GM12874 (cell line): ENCODE results near the gene PSAPL1.

ENCODE experiments used
- TF ChIP-seq, protein P1 (sequence below): IDR thresholded peaks from 2 replicates; pipeline ENCODE4 v1.5.1; 2011; ENCODE audit warnings: low read depth, mild to moderate bottlenecking, control low read depth, low read length, moderate library complexity; ENCODE audit not compliant: insufficient read depth

PSAPL1 gene

DNA sequence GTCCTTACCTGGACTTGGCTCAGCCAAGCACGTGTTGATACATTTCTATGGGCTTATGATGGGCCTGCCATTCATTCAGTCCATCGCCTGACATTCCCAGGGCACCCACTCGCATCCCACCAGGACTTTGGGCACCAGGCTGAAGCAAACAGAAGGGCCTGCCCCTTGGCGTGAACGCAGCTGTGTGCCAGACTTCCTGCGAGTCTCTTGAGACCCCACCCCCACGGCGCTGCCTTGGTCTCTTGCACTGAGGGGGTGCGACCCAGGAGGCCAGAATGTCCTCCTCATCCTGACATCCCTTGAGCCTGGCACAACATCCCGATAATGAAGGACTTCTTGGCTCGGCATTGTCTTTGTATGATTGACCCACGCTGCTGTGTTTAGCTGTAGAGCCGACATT is 1.5 kb upstream of the PSAPL1 start:
- TF ChIP-seq, protein P1, sequence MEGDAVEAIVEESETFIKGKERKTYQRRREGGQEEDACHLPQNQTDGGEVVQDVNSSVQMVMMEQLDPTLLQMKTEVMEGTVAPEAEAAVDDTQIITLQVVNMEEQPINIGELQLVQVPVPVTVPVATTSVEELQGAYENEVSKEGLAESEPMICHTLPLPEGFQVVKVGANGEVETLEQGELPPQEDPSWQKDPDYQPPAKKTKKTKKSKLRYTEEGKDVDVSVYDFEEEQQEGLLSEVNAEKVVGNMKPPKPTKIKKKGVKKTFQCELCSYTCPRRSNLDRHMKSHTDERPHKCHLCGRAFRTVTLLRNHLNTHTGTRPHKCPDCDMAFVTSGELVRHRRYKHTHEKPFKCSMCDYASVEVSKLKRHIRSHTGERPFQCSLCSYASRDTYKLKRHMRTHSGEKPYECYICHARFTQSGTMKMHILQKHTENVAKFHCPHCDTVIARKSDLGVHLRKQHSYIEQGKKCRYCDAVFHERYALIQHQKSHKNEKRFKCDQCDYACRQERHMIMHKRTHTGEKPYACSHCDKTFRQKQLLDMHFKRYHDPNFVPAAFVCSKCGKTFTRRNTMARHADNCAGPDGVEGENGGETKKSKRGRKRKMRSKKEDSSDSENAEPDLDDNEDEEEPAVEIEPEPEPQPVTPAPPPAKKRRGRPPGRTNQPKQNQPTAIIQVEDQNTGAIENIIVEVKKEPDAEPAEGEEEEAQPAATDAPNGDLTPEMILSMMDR, result no peak

DNA sequence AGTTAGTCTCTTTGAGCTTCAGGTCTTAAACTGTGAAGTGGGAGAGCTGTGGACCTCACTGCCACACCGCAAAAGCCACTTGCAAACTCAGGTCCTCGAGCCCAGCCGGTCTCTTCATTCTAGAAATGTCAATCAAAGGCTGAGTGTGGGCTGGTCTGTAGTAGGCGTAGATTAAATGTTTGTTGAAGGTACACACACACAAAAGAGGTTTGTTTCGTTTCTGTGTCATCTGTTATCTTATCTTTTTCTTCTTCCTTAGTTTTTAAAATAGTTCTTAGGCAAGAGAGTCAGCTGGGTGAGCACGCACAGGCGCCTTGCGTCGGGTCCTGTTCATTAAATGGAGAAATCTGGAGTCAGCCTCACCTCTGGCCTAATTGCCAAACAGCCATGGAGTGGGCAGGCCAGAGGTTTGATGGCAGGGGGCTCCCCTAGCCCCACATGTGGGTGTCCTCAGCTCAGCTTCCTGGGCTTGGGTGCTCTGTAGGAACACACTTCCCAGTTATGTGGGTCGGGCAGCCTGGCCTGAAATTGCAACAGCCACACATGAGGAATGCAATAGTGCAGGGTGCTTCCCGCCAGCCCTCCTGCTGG is 836 bp upstream of the PSAPL1 start:
- TF ChIP-seq, protein P1, result no peak

DNA sequence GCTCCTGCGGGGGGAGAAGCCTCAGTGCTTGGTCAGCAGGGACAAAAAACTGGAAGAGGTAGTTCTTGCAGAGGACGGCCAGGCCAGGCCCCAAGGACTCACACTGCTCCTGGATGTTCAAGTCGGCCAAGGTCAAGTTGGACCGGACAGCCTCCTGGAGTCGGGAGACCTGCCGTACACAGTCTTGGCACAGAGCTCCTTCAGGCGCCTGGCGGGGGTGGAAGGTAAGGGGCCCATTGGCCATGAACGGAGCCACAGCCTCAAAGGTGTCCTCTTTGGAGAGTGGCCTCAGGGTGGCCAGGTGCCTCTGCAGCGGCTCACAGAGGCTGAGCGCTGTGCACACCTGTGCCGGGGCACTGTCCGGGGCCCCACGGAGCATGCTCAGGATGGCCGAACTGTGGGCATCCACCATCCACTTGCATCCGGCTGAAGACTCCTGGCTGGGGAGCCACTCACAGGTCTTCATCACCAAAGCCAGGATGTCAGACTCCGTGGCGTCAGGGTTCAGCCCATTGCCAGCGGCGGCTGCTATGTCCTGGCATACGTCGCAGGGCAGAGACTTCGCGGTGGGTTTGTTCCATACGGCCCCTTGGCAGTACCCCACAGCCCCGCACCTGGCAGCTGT is 477 bp downstream of the PSAPL1 start:
- TF ChIP-seq, protein P1, result no peak

DNA sequence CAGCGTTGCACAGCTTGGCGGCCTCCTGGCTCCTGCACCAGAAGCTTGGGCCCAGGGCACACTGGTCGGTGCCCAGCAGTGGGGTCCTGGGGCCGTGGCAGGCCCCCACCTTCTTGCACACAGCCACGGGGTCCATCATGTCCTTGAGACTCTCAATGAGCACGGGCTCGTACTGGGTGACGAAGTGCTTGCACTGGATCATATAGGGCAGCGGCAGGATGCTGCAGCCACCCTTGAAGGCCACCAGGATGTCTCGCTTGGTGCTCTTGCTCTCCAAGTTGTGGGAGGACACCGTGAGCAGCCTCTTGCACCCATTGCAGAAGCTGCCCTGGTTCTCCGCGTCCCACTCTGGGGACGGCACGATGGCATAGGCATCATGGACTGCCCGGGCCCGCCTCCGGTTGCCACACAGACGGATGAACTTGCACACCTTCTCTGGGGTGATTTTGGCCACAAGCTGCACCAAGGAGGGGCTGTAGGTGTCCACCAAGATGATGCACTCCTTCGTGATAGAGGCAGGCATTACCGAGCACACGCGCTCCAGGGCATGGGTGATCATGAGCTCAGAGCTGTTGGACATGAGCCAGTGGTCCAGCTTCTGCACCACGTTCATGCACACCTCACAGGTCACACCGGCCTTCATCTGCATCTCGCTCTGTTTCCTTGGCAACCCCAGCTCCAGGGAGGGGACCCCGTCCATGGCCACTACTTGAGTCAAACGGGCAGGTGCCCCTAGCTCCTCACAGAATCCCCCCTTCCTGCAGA is 1.2 kb downstream of the PSAPL1 start:
- TF ChIP-seq, protein P1, result no peak

DNA sequence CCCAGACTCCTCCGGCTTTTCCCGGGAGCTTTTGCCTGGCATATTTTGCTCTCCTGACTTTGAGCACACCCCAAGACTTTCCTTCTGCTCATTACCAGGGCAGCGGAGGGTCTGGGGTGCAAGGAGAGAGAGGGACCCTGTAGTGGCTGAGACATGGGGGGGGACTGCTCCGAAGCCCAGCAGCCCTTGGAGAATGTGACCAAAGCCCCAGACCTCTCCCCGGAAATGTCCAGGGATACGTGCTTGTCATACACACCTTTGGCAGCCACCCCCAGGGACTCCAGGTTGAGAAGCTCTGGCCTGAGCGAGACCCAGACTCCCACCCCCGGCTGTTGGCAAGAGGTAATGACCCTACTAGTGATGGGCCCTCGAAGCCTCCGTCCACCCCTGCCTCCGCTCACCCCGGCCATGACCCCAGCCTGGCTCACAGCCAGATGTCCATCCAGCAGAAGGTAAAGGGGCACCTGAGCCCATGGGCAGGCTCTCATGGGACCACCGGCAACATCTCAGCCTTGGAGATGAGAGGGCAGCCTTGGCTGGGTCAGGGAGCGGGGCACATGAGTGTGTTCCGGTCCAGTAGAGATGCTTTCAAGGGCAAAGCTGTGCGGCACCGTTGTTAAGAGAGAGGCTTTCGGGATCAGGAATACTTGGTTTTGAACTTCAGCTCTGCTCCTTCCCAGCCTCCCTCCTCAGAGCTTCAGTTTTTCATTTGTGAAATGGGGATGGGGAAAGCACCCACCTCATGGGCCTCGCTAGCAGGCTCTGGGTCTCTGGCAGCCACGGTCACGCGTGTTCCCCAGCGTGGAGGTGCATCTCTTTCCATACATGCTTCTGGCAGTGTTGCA is 2.0 kb downstream of the PSAPL1 start:
- TF ChIP-seq, protein P1, result no peak

DNA sequence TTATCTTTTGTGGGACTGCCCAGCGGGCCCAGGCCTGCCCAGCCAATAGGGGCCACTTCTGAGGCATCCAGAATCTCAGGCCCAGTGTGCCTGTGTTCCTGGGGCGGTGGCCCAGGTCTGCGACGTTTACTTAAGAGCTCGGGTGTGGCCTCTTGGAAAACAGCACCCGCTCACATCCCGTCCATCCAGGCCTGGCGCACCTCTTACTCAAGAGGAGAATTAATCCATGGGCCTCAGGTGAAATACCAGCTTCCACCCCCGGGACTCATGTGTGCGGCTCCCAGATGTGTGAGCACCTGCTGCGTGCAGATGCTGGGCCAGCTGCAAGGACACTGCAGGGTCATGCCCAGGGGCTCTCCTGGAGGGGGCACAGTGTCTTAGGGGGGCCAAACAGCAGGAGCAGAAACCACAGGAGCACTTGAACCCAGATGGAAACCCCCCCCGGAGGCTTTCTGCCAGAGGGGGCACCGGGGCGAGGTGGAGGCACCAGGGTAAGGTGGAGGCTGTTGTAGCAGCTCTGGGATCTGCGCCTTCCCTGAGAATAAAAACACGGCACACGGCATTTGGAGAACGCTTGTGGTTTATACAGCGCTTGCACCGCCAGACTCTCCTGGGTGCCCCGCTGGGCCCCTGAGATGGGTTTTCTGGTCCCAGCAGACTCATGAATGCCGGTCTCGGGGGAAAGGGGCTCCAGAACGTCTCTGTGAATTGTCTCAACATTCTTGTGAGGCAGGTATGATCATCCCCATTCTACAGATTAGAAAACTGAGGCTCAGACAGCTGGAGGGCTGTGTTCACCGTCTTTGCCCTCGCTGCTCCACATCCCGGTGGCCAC is 2.8 kb downstream of the PSAPL1 start:
- TF ChIP-seq, protein P1, result no peak
